Spleen (tissue), 11 donors: Measurements from ENCODE around the gene GRIK1. TPM values are rescaled to one million over a fixed set of nuclear protein-coding genes. Genes with fewer than 3 reads are reported as not detected.

Experiments used
- DNase-seq: peaks from one replicate; pipeline ENCODE4 v3.0.0-alpha.2; 2020
- H3K27ac ChIP-seq, 8 donors: fragments of 200-600 bp; sonication (generic) in 7 of 8; 1 replicate in 4 of 8; 2 replicates in 4 of 8; pipeline versions ENCODE4 v1.5.0 to v1.8.0; 2016 to 2021; ENCODE audit warnings: inconsistent platforms in 4 of 8, mild to moderate bottlenecking in 4 of 8, moderate library complexity in 1 of 8
- H3K27me3 ChIP-seq, 7 donors: fragments of 200-600 bp; sonication (generic) in 6 of 7; replicated peaks in 1 of 7; 1 replicate in 4 of 7; 2 replicates in 3 of 7; pipeline versions ENCODE4 v1.5.0 to v1.8.0; 2016 to 2021; ENCODE audit warnings: inconsistent platforms in 3 of 7, mild to moderate bottlenecking in 1 of 7
- H3K36me3 ChIP-seq, 6 donors: fragments of 200-600 bp; sonication (generic) in 5 of 6; 1 replicate in 4 of 6; 2 replicates in 2 of 6; pipeline versions ENCODE4 v1.5.0 to v1.8.0; 2016 to 2021; ENCODE audit warnings: inconsistent platforms in 2 of 6
- H3K4me1 ChIP-seq, 6 donors: fragments of 200-600 bp; sonication (generic) in 5 of 6; 1 replicate in 3 of 6; 2 replicates in 3 of 6; pipeline versions ENCODE4 v1.5.0 to v1.8.0; 2016 to 2021; ENCODE audit warnings: inconsistent platforms in 3 of 6
- H3K4me3 ChIP-seq, 8 donors: fragments of 200-600 bp; sonication (generic) in 7 of 8; 1 replicate in 4 of 8; 2 replicates in 4 of 8; pipeline versions ENCODE4 v1.5.0 to v1.8.0; 2016 to 2021; ENCODE audit warnings: inconsistent platforms in 4 of 8, mild to moderate bottlenecking in 4 of 8, moderate library complexity in 2 of 8
- H3K9me3 ChIP-seq, 8 donors: fragments of 200-600 bp; sonication (generic) in 7 of 8; 1 replicate in 4 of 8; 2 replicates in 4 of 8; pipeline versions ENCODE4 v1.5.0 to v1.8.0; 2016 to 2021; ENCODE audit warnings: inconsistent platforms in 4 of 8
- CTCF ChIP-seq, 11 experiments: fragments of 200-600 bp in 7 of 11; fragments of 450-650 bp in 4 of 11; sonication (generic) in 4 of 11; IDR thresholded peaks in 8 of 11; conservative IDR thresholded peaks in 3 of 11; 1 replicate in 7 of 11; 2 replicates in 4 of 11; pipeline versions ENCODE4 v1.4.0 to v1.8.0; 2016 to 2021; ENCODE audit warnings: antibody characterized with exemption in 11 of 11, inconsistent platforms in 4 of 11, mild to moderate bottlenecking in 1 of 11
- POLR2A ChIP-seq, 3 donors: fragments of 450-650 bp; IDR thresholded peaks; one replicate each; pipeline ENCODE4 v1.5.1; 2017; ENCODE audit warnings: antibody characterized with exemption in 3 of 3, mild to moderate bottlenecking in 1 of 3
- POLR2AphosphoS5 ChIP-seq, 3 donors: sonication (generic); formaldehyde crosslinking; IDR thresholded peaks; one replicate each; pipeline ENCODE4 v1.5.1; 2017; ENCODE audit warnings: antibody characterized with exemption in 3 of 3
- WGBS, 5 donors: extraction: QIAGEN DNeasy Blood & Tissue Kit in 3 of 5; methylation state at CpG; one replicate each; pipeline versions ENCODE4 v1.1.5 to v1.1.7; 2013 to 2018; 5-methylcytosine and 5-hydroxymethylcytosine counted together
- intact Hi-C: fragments of 100-400 bp; cut with DNase I; formaldehyde crosslinking; loops from one replicate; pipeline ENCODE4 v1.15.0; 2023; ENCODE audit warnings: low total_unique reads
- polyA plus RNA-seq, 3 donors: library from polyadenylated mRNA; stranded (reverse); fragments of 200-250 nt; gene quantifications; one replicate each; pipeline ENCODE4 v1.2.1, GENCODE V29; 2013
- total RNA-seq, 7 donors: library from RNA; depleted of rRNA in 3 of 7; stranded (reverse); fragments of >200 nt in 3 of 7; fragmentation: NEBNext Ultra II Directional in 4 of 7; extraction: Animal tissue kit (Norgen Biotek cat#: 25700) in 4 of 7; gene quantifications; one replicate each; pipeline versions ENCODE4 v1.1.0 to v1.2.1, GENCODE V29; 2016 to 2021
- donor health status: healthy with polysubstance abuse.
- donor health status: DM: no; HTN: no; CAD: no; lungs with moderate emphysema.
- donor health status: DM: no; HTN: no; CAD: no.
- donor health status: Bipolar disorder and iron deficiency.
- donor health status: healthy.
- donor health status: DM: no; HTN: no; CAD: no.
- donor health status: DM: yes; HTN: yes; CAD: no.

Gene GRIK1
- total and polyA plus RNA-seq, 10 donors: 0.02 to 0.17 (median 0.04) TPM; not detected in 7

DNA sequence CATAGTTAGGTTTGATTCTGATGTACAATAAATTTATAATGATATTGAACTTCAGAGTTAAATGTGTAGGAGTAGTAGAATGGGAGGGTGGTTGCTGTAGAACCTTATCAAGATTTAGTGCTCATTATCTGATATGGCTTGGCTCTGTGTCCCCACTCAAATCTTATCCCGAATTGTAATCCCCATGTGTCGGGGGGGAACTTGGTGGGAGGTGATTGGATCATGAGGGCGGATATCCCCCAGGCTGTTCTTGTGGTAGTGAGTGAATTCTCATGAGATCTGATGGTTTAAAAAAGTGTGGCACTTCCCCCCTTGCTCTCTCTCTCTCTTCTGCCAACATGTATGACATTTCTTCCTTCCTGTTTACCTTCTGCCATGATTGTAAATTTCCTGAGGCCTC, 265.5 kb downstream of the GRIK1 start:
- Histone ChIP-seq H3K4me1 (no peaks in the 10 kb centered on the region), H3K27ac (no peak overlapping the region), H3K36me3 (no peaks in the 10 kb centered on the region), H3K9me3 (no peaks in the 10 kb centered on the region), H3K27me3 (no peaks in the 10 kb centered on the region), H3K4me3 (no peak overlapping the region)
- no peak for TF ChIP-seq POLR2AphosphoS5 (IDR thresholded peaks at IDR 0.05)
- no peak for TF ChIP-seq CTCF (IDR thresholded peaks at IDR 0.05 in 8 of 11, conservative IDR thresholded peaks at IDR 0.05 in 3 of 11)
- TF ChIP-seq POLR2A (IDR thresholded peaks at IDR 0.05): no peak
- DNase-seq: no peak
- intact Hi-C loops: no loop called here
- 67 to 90% (median 83%) methylated on average over 3 of the region's 3 CpGs for WGBS, 5 donors

- Histone ChIP-seq H3K4me1 (no peaks in the 10 kb centered on the region), H3K4me3 (no peak overlapping the region), H3K27ac (no peak overlapping the region), H3K27me3 (no peaks in the 10 kb centered on the region), H3K9me3 (no peaks in the 10 kb centered on the region), H3K36me3 (no peaks in the 10 kb centered on the region)
- TF ChIP-seq POLR2AphosphoS5 (IDR thresholded peaks at IDR 0.05): no peak
- intact Hi-C loops: no loop called here
- WGBS, 5 donors: 64 to 84% (median 76%) methylated on average over 6 of the region's 6 CpGs
- DNase-seq: no peak
These were observed 266.6 kb downstream of the GRIK1 start for GRCh38 chr21:29673096-29673610.

DNA sequence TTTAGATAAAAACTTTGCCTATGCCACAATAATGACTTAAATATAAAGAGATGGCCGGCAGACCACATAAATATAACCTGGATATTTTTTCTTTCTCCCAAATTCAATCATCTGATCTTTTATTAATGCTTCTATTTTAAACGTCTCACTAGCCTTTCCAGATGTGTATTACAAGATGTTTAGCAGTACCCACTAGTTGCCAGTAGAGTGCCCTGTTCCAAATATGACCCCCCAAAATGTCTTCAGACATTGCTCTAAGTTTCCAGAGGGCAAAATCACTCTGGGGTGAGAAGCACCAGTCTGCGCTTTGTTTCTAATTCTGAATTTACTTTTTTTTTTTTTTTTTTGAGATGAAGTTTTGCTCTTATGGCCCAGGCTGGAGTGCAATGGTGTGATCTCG, 268.1 kb downstream of the GRIK1 start:
- whole genome bisulfite sequencing, 5 donors: 79 to 84% (median 80%) methylated on average over 4 of the region's 4 CpGs
- TF ChIP-seq CTCF (IDR thresholded peaks at IDR 0.05 in 8 of 11, conservative IDR thresholded peaks at IDR 0.05 in 3 of 11) (no peak), POLR2AphosphoS5 (IDR thresholded peaks at IDR 0.05) (no peak), POLR2A (IDR thresholded peaks at IDR 0.05) (no peak)
- Histone ChIP-seq H3K27ac (no peak overlapping the region), H3K4me3 (no peak overlapping the region), H3K4me1 (no peaks in the 10 kb centered on the region), H3K36me3 (no peaks in the 10 kb centered on the region), H3K9me3 (no peaks in the 10 kb centered on the region), H3K27me3 (no peaks in the 10 kb centered on the region)
- no peak for DNase-seq
- intact Hi-C loops: no loop called here

DNA sequence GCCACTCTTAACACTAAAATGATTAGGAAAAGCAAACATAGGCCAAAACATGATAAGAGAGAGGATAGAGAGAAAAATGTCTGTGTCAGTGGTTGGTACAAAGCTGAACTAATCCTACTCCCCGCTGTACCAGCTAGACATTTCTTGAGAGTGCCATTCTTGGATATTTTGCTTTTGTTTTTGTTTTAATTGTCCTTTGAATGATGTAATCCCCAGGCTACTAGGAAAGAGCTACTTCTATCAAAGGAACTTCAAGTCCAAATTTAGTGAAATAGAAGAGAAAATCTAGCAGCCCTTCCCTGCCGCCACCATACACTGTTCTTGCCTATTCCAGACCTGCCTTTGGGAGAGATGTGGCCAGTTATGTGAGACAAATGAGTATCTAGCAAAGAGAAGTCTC, 269.6 kb downstream of the GRIK1 start:
- 91 to 96% (median 93%) methylated on average over 2 of the region's 2 CpGs for WGBS, 5 donors

More for the DNA sequence above, 269.6 kb downstream of the GRIK1 start:
- no peaks in the 10 kb centered on the region for H3K27me3 ChIP-seq
- TF ChIP-seq POLR2AphosphoS5 (IDR thresholded peaks at IDR 0.05): no peak
- no peak for TF ChIP-seq CTCF (IDR thresholded peaks at IDR 0.05 in 8 of 11, conservative IDR thresholded peaks at IDR 0.05 in 3 of 11)
- no peak for TF ChIP-seq POLR2A (IDR thresholded peaks at IDR 0.05)
- intact Hi-C loops: no loop called here
- H3K4me1 ChIP-seq: no peaks in the 10 kb centered on the region
- no peak overlapping the region for H3K27ac ChIP-seq
- DNase-seq: no peak
- H3K4me3 ChIP-seq: no peak overlapping the region
- H3K9me3 ChIP-seq: no peaks in the 10 kb centered on the region
- no peaks in the 10 kb centered on the region for H3K36me3 ChIP-seq
